ENCODE measurements around the gene ERCC6L2.

The ERCC6L2 gene

DNA sequence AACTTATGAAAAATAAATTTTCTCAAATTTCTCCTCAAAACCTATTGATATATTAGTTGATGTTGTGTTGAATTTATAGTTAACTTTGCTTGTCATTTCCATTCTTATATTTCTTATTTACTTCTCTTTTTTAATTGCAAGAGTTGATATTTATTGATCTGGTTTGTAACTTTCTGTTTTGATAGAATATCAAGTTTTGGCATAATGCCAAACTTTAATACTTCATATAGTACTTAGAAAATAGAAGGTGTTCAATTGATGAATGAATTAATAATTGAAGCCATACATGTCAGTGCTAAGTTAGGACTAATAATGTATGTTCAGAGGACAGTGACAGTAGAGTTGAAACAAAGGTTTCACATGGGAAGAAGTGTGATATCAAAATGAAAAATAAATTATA is 27.9 kb downstream of the ERCC6L2 start:
- TF ChIP-seq POLR2AphosphoS5 (IDR thresholded peaks at IDR 0.05; ENCODE audit: low read depth, low read length) = no peak
- no peak for TF ChIP-seq TAF1 (IDR thresholded peaks at IDR 0.05; ENCODE audit: borderline replicate concordance, insufficient read depth, low read length)
- TF ChIP-seq REST (IDR thresholded peaks at IDR 0.05; ENCODE audit: insufficient read depth in 1 of 2, low read depth in 2 of 2, low read length in 2 of 2) = no peak
- no peak for TF ChIP-seq SIN3A (IDR thresholded peaks at IDR 0.05; ENCODE audit: borderline replicate concordance, insufficient read depth, low read length)
- no peak for TF ChIP-seq FOXP2 (optimal IDR thresholded peaks at IDR 0.05; ENCODE audit: borderline replicate concordance, extremely low read depth, extremely low read length, insufficient read depth)

GRCh38 chr9:95907794-95908193 is 32.3 kb downstream of the ERCC6L2 start:
- TF ChIP-seq FOXP2 (optimal IDR thresholded peaks at IDR 0.05; ENCODE audit: borderline replicate concordance, extremely low read depth, extremely low read length, insufficient read depth) (no peak), POLR2AphosphoS5 (IDR thresholded peaks at IDR 0.05; ENCODE audit: low read depth, low read length) (no peak), REST (IDR thresholded peaks at IDR 0.05; ENCODE audit: insufficient read depth in 1 of 2, low read depth in 2 of 2, low read length in 2 of 2) (no peak), SIN3A (IDR thresholded peaks at IDR 0.05; ENCODE audit: borderline replicate concordance, insufficient read depth, low read length) (no peak), TAF1 (IDR thresholded peaks at IDR 0.05; ENCODE audit: borderline replicate concordance, insufficient read depth, low read length) (no peak)

DNA sequence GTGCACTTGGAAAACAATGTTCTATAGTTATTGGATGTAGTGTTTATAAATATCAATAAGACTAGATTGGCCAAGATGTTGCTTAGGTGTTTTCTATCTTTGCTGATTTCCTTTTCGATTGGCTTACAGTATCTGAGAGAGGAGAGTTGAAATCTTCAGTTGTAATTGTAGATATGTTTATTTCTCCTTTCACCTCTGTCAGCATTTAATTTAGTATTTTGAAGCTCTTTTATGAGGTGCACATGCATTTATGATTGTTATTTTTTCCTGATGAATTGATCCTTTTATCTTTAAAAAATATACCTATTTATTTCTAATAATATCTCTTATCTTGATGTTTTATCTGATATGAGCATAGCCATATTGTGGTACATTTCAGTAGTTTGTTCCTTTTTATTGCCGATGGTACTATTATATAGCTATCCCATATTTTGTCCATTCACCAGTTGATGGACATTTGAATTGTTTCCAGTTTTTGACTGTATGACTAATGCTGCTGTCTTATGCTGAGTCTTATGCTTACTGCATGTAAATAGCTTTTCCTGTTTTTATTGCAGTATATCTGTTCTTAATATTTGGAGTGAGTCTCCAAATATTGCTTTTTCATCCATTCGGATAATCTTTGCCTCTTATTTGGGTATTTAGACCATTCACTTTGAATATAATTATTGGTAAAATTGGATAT is 34.7 kb downstream of the ERCC6L2 start:
- no peak for TF ChIP-seq REST (IDR thresholded peaks at IDR 0.05; ENCODE audit: insufficient read depth in 1 of 2, low read depth in 2 of 2, low read length in 2 of 2)
- TF ChIP-seq FOXP2 (optimal IDR thresholded peaks at IDR 0.05; ENCODE audit: borderline replicate concordance, extremely low read depth, extremely low read length, insufficient read depth) = no peak
- no peak for TF ChIP-seq POLR2AphosphoS5 (IDR thresholded peaks at IDR 0.05; ENCODE audit: low read depth, low read length)
- no peak for TF ChIP-seq SIN3A (IDR thresholded peaks at IDR 0.05; ENCODE audit: borderline replicate concordance, insufficient read depth, low read length)
- no peak for TF ChIP-seq TAF1 (IDR thresholded peaks at IDR 0.05; ENCODE audit: borderline replicate concordance, insufficient read depth, low read length)

GRCh38 chr9:95910770-95911340 is 35.4 kb downstream of the ERCC6L2 start:
- TF ChIP-seq REST (IDR thresholded peaks at IDR 0.05; ENCODE audit: insufficient read depth in 1 of 2, low read depth in 2 of 2, low read length in 2 of 2) (no peak), FOXP2 (optimal IDR thresholded peaks at IDR 0.05; ENCODE audit: borderline replicate concordance, extremely low read depth, extremely low read length, insufficient read depth) (no peak), SIN3A (IDR thresholded peaks at IDR 0.05; ENCODE audit: borderline replicate concordance, insufficient read depth, low read length) (no peak), TAF1 (IDR thresholded peaks at IDR 0.05; ENCODE audit: borderline replicate concordance, insufficient read depth, low read length) (no peak), POLR2AphosphoS5 (IDR thresholded peaks at IDR 0.05; ENCODE audit: low read depth, low read length) (no peak)

Data from PFSK-1 (cell line).